Ectodermal cell (in vitro differentiated cells): ENCODE measurements around the gene DAZAP2.

Experiments
- H3K27ac ChIP-seq: 2 replicates; pipeline ENCODE4 v1.7.0; 2013; ENCODE audit warnings: mild to moderate bottlenecking, low read depth, low read length; ENCODE audit not compliant: insufficient read depth, poor library complexity, severe bottlenecking
- H3K27me3 ChIP-seq: 2 replicates; pipeline ENCODE4 v1.7.0; 2013; ENCODE audit warnings: mild to moderate bottlenecking, low read length; ENCODE audit not compliant: insufficient read depth, control insufficient read depth, poor library complexity, severe bottlenecking
- H3K36me3 ChIP-seq: one replicate; pipeline ENCODE4 v1.7.0; 2013; ENCODE audit warnings: low read length; ENCODE audit not compliant: control insufficient read depth, insufficient read depth
- H3K4me1 ChIP-seq: one replicate; pipeline ENCODE4 v1.7.0; 2013; ENCODE audit warnings: low read length; ENCODE audit not compliant: control insufficient read depth, insufficient read depth
- H3K4me3 ChIP-seq: 2 replicates; pipeline ENCODE4 v1.7.0; 2013; ENCODE audit warnings: low read depth, low read length, control low read depth; ENCODE audit not compliant: insufficient read depth
- H3K9me3 ChIP-seq: 2 replicates; pipeline ENCODE4 v1.7.0; 2013; ENCODE audit warnings: mild to moderate bottlenecking, low read length, moderate library complexity; ENCODE audit not compliant: control insufficient read depth
- WGBS, 2 experiments: methylation state at CpG; one replicate each; pipeline ENCODE4 v1.1.7; 2013; ENCODE audit warnings: missing lambda C conversion rate in 2 of 2; 5-methylcytosine and 5-hydroxymethylcytosine counted together

Gene DAZAP2

GRCh38 chr12:51199366-51199945, 39.2 kb upstream of the DAZAP2 start:
- no peaks in the 10 kb centered on the region for H3K36me3 ChIP-seq
- 91% methylated on average over 10 of the region's 10 CpGs for WGBS, 2 experiments
- no peaks in the 10 kb centered on the region for H3K27me3 ChIP-seq

GRCh38 chr12:51200156-51200555, 38.5 kb upstream of the DAZAP2 start:
- Histone ChIP-seq H3K9me3 (no peaks in the 10 kb centered on the region), H3K27me3 (no peaks in the 10 kb centered on the region), H3K4me1 (no peaks in the 10 kb centered on the region), H3K4me3 (no peak overlapping the region), H3K27ac (no peak overlapping the region), H3K36me3 (no peaks in the 10 kb centered on the region)
- WGBS, 2 experiments = 95 to 96% methylated on average over 7 of the region's 7 CpGs

More at GRCh38 chr12:51199366-51199945, 39.2 kb upstream of the DAZAP2 start:
- no peak overlapping the region for H3K4me3 ChIP-seq
- H3K27ac ChIP-seq = no peak overlapping the region
- H3K9me3 ChIP-seq = no peaks in the 10 kb centered on the region
- no peaks in the 10 kb centered on the region for H3K4me1 ChIP-seq

GRCh38 chr12:51200806-51201205, 37.8 kb upstream of the DAZAP2 start:
- H3K4me3 ChIP-seq = no peak overlapping the region
- H3K27me3 ChIP-seq = no peaks in the 10 kb centered on the region
- H3K27ac ChIP-seq = no peak overlapping the region
- H3K36me3 ChIP-seq = no peaks in the 10 kb centered on the region
- WGBS, 2 experiments = 94 to 95% methylated on average over 9 of the region's 9 CpGs
- H3K9me3 ChIP-seq = no peaks in the 10 kb centered on the region
- H3K4me1 ChIP-seq = no peaks in the 10 kb centered on the region

- no peaks in the 10 kb centered on the region for H3K36me3 ChIP-seq
- WGBS, 2 experiments = 95% methylated on average over 5 of the region's 5 CpGs
- H3K4me3 ChIP-seq = no peak overlapping the region
- no peaks in the 10 kb centered on the region for H3K4me1 ChIP-seq
- H3K27ac ChIP-seq = no peak overlapping the region
- H3K27me3 ChIP-seq = no peaks in the 10 kb centered on the region
- H3K9me3 ChIP-seq = no peaks in the 10 kb centered on the region
Observed at GRCh38 chr12:51202718-51203117, 35.9 kb upstream of the DAZAP2 start.

- 90 to 94% methylated on average over 6 of the region's 6 CpGs for whole genome bisulfite sequencing, 2 experiments
- no peaks in the 10 kb centered on the region for H3K36me3 ChIP-seq
Observed at GRCh38 chr12:51205350-51205749, 33.3 kb upstream of the DAZAP2 start.

GRCh38 chr12:51208016-51208660, 30.5 kb upstream of the DAZAP2 start:
- Histone ChIP-seq H3K4me1 (no peaks in the 10 kb centered on the region), H3K9me3 (no peaks in the 10 kb centered on the region), H3K4me3 (no peak overlapping the region), H3K27me3 (no peaks in the 10 kb centered on the region), H3K27ac (no peak overlapping the region), H3K36me3 (no peaks in the 10 kb centered on the region)
- 95 to 97% methylated on average over 6 to 7 of the region's 7 CpGs for WGBS, 2 experiments

More at GRCh38 chr12:51205350-51205749, 33.3 kb upstream of the DAZAP2 start:
- H3K4me3 ChIP-seq = no peak overlapping the region
- H3K9me3 ChIP-seq = no peaks in the 10 kb centered on the region
- H3K27ac ChIP-seq = no peak overlapping the region
- no peaks in the 10 kb centered on the region for H3K4me1 ChIP-seq
- H3K27me3 ChIP-seq = no peaks in the 10 kb centered on the region

GRCh38 chr12:51209259-51209658, 29.4 kb upstream of the DAZAP2 start:
- no peak overlapping the region for H3K27ac ChIP-seq
- 95 to 100% methylated on average over 2 of the region's 2 CpGs for WGBS, 2 experiments
- H3K9me3 ChIP-seq = no peaks in the 10 kb centered on the region
- no peaks in the 10 kb centered on the region for H3K27me3 ChIP-seq
- H3K36me3 ChIP-seq = no peaks in the 10 kb centered on the region
- no peak overlapping the region for H3K4me3 ChIP-seq
- no peaks in the 10 kb centered on the region for H3K4me1 ChIP-seq

GRCh38 chr12:51210690-51211395, 27.8 kb upstream of the DAZAP2 start:
- Histone ChIP-seq H3K4me3 (no peak overlapping the region), H3K27ac (no peak overlapping the region), H3K36me3 (no peaks in the 10 kb centered on the region), H3K27me3 (no peaks in the 10 kb centered on the region), H3K9me3 (no peaks in the 10 kb centered on the region), H3K4me1 (no peaks in the 10 kb centered on the region)
- 73 to 75% methylated on average over 2 of the region's 2 CpGs for WGBS, 2 experiments

- Histone ChIP-seq H3K27me3 (peaks cover 7% of the 10 kb centered on the region), H3K4me1 (peaks cover 7% of the 10 kb centered on the region), H3K9me3 (no peaks in the 10 kb centered on the region), H3K36me3 (no peaks in the 10 kb centered on the region), H3K4me3 (no peak overlapping the region), H3K27ac (no peak overlapping the region)
- 89 to 95% methylated on average over 5 of the region's 5 CpGs for WGBS, 2 experiments
Observed at GRCh38 chr12:51214895-51215294, 23.7 kb upstream of the DAZAP2 start.

GRCh38 chr12:51216642-51217041, 22.0 kb upstream of the DAZAP2 start:
- H3K4me3 ChIP-seq = peak overlapping the region; percentile 66
- H3K36me3 ChIP-seq = no peaks in the 10 kb centered on the region
- H3K27ac ChIP-seq = no peak overlapping the region

More at GRCh38 chr12:51216642-51217041, 22.0 kb upstream of the DAZAP2 start:
- 30 to 40% methylated on average over 5 of the region's 7 CpGs for WGBS, 2 experiments
- Histone ChIP-seq H3K27me3 (peaks cover 7% of the 10 kb centered on the region), H3K9me3 (no peaks in the 10 kb centered on the region), H3K4me1 (peaks cover 7% of the 10 kb centered on the region)
